Neural cell (in vitro differentiated cells): ENCODE measurements around the gene CD24. TPM values are rescaled to one million over a fixed set of nuclear protein-coding genes. Genes with fewer than 3 reads are reported as not detected.

Experiments
- H2AFZ ChIP-seq: fragments of 200-600, 300-800 bp; sonication (generic), shearing (Covaris generic); 2 replicates; pipeline ENCODE4 v1.6.0; 2014; ENCODE audit warnings: low read depth, mild to moderate bottlenecking, antibody characterized with exemption, low read length, moderate library complexity
- H3F3A ChIP-seq: fragments of 200-600 bp; shearing (Covaris generic); 2 replicates; pipeline ENCODE4 v1.6.1; 2016; ENCODE audit warnings: mild to moderate bottlenecking, moderate library complexity, mixed read lengths, antibody characterized with exemption, low read length; ENCODE audit not compliant: insufficient read depth, poor library complexity, severe bottlenecking
- H3K27ac ChIP-seq: fragments of 200-600, 300-800 bp; sonication (generic), shearing (Covaris generic); 2 replicates; pipeline ENCODE4 v1.5.1; 2014; ENCODE audit warnings: mild to moderate bottlenecking, low read length, moderate library complexity
- H3K27me3 ChIP-seq: fragments of 300-800, 200-600 bp; sonication (generic), shearing (Covaris generic); 2 replicates; pipeline ENCODE4 v1.6.0; 2014; ENCODE audit warnings: mild to moderate bottlenecking, low read depth, low read length, moderate library complexity; ENCODE audit not compliant: insufficient read depth
- H3K36me3 ChIP-seq: fragments of 300-800, 200-600 bp; sonication (generic), shearing (Covaris generic); 2 replicates; pipeline ENCODE4 v1.5.1; 2014; ENCODE audit warnings: mild to moderate bottlenecking, antibody characterized with exemption, low read length, moderate library complexity; ENCODE audit not compliant: insufficient read depth
- H3K4me2 ChIP-seq: fragments of 300-800, 200-600 bp; sonication (generic), shearing (Covaris generic); 2 replicates; pipeline ENCODE4 v1.6.0; 2014; ENCODE audit warnings: mild to moderate bottlenecking, low read length
- H3K4me3 ChIP-seq: fragments of 300-800, 200-600 bp; sonication (generic), shearing (Covaris generic); 2 replicates; pipeline ENCODE4 v1.5.1; 2014; ENCODE audit warnings: mild to moderate bottlenecking, low read length, moderate library complexity
- H3K79me2 ChIP-seq: fragments of 200-600 bp; shearing (Covaris generic); replicated peaks from 2 replicates; pipeline ENCODE4 v1.6.0; 2014; ENCODE audit warnings: mild to moderate bottlenecking, low read length, moderate library complexity; ENCODE audit not compliant: insufficient read depth
- H3K9ac ChIP-seq: fragments of 300-800, 200-600 bp; sonication (generic), shearing (Covaris generic); 2 replicates; pipeline ENCODE4 v1.6.1; 2016; ENCODE audit warnings: mild to moderate bottlenecking, low read length, mixed read lengths
- H3K9me2 ChIP-seq: fragments of 200-600 bp; shearing (Covaris generic); 2 replicates; pipeline ENCODE4 v1.6.1; 2016; ENCODE audit warnings: mild to moderate bottlenecking, low read length, mixed read lengths; ENCODE audit not compliant: insufficient read depth
- H3K9me3 ChIP-seq: fragments of 200-600, 300-800 bp; sonication (generic), shearing (Covaris generic); 2 replicates; pipeline ENCODE4 v1.6.1; 2016; ENCODE audit warnings: mild to moderate bottlenecking, mixed run types, low read length, moderate library complexity, mixed read lengths
- H4K20me1 ChIP-seq: fragments of 200-600 bp; shearing (Covaris generic); 2 replicates; pipeline ENCODE4 v1.6.1; 2016; ENCODE audit warnings: mild to moderate bottlenecking, mixed run types; ENCODE audit not compliant: insufficient read depth
- CTCF ChIP-seq: fragments of 450-650 bp; IDR thresholded peaks from 2 replicates; pipeline ENCODE4 v1.5.1; 2014; ENCODE audit warnings: antibody characterized with exemption, mild to moderate bottlenecking, moderate library complexity; ENCODE audit not compliant: poor library complexity, severe bottlenecking
- EP300 ChIP-seq: fragments of 450-650 bp; conservative IDR thresholded peaks from 2 replicates; pipeline ENCODE4 v1.6.1; 2014; ENCODE audit warnings: antibody characterized with exemption, mild to moderate bottlenecking, moderate library complexity; ENCODE audit not compliant: poor library complexity, severe bottlenecking
- EZH2 ChIP-seq: fragments of 200-600, 300-800 bp; shearing (Covaris generic), sonication (generic); IDR thresholded peaks from 2 replicates; pipeline ENCODE4 v1.6.1; 2014; ENCODE audit warnings: antibody characterized with exemption, low read length, borderline replicate concordance, mild to moderate bottlenecking; ENCODE audit not compliant: insufficient read depth, poor library complexity, severe bottlenecking
- MXI1 ChIP-seq: fragments of 450-650 bp; conservative IDR thresholded peaks from 2 replicates; pipeline ENCODE4 v1.6.1; 2014; ENCODE audit warnings: antibody characterized with exemption, mild to moderate bottlenecking; ENCODE audit not compliant: poor library complexity, severe bottlenecking
- POLR2AphosphoS5 ChIP-seq: IDR thresholded peaks from 2 replicates; pipeline ENCODE4 v1.6.1; 2012
- RAD21 ChIP-seq: fragments of 450-650 bp; conservative IDR thresholded peaks from 2 replicates; pipeline ENCODE4 v1.6.1; 2014; ENCODE audit warnings: antibody characterized with exemption, mild to moderate bottlenecking, moderate library complexity
- REST ChIP-seq: IDR thresholded peaks from 2 replicates; pipeline ENCODE4 v1.6.1; 2012; ENCODE audit warnings: borderline replicate concordance
- SMC3 ChIP-seq: fragments of 450-650 bp; conservative IDR thresholded peaks from 2 replicates; pipeline ENCODE4 v1.6.1; 2014; ENCODE audit warnings: antibody characterized with exemption, mild to moderate bottlenecking, moderate library complexity; ENCODE audit not compliant: poor library complexity
- TAF1 ChIP-seq: IDR thresholded peaks from 2 replicates; pipeline ENCODE4 v1.6.1; 2012; ENCODE audit warnings: low read depth
- polyA plus RNA-seq: library from polyadenylated mRNA; depleted of rRNA; stranded (reverse); fragments of >200 nt; gene quantifications from 2 replicates; pipeline ENCODE4 v1.2.3, GENCODE V29; 2014

CD24 gene
- polyA plus RNA-seq, 1 donor from 2014 or later = 2,264 TPM

- Histone ChIP-seq H3K9ac (no peak overlapping the region), H3K4me2 (no peak overlapping the region), H3K79me2 (no peaks in the 10 kb centered on the region), H3K9me2 (no peaks in the 10 kb centered on the region), H2AFZ (no peak overlapping the region), H3K27me3 (no peaks in the 10 kb centered on the region), H3F3A (no peaks in the 10 kb centered on the region), H3K36me3 (no peaks in the 10 kb centered on the region), H3K9me3 (no peaks in the 10 kb centered on the region), H4K20me1 (no peaks in the 10 kb centered on the region), H3K4me3 (no peak overlapping the region), H3K27ac (no peak overlapping the region)
- TF ChIP-seq POLR2AphosphoS5 (no peak), EP300 (no peak), SMC3 (no peak), RAD21 (no peak), EZH2 (no peak), CTCF (no peak), TAF1 (no peak), MXI1 (no peak), REST (no peak)
Observed at GRCh38 chr6:106980926-106981325, 6.4 kb upstream of the CD24 start.

- Histone ChIP-seq H3F3A (no peaks in the 10 kb centered on the region), H3K36me3 (no peaks in the 10 kb centered on the region), H3K9me2 (no peaks in the 10 kb centered on the region), H3K4me3 (no peak overlapping the region), H2AFZ (no peak overlapping the region), H3K9ac (peak overlapping the region; percentile 13), H3K27ac (no peak overlapping the region), H3K27me3 (no peaks in the 10 kb centered on the region), H4K20me1 (no peaks in the 10 kb centered on the region), H3K9me3 (no peaks in the 10 kb centered on the region), H3K79me2 (peaks cover under 1% of the 10 kb centered on the region), H3K4me2 (no peak overlapping the region)
- TF ChIP-seq EP300 (no peak), RAD21 (peak; percentile 94), MXI1 (no peak), SMC3 (peak; percentile 92), REST (no peak), TAF1 (no peak), CTCF (peak; percentile 96), POLR2AphosphoS5 (no peak), EZH2 (no peak)
Observed at GRCh38 chr6:106979435-106979884, 4.9 kb upstream of the CD24 start.
